Mesendoderm (in vitro differentiated cells): ENCODE data around the gene RNF138.
"Not testable (repeated sequence)": the region's sequence is repeated elsewhere in the genome, so short reads cannot be mapped to it uniquely, and the experiment has no call there.

ENCODE experiments used
- DNase-seq: peaks from one replicate; pipeline ENCODE4 v3.0.0; 2013
- H2AK5ac ChIP-seq: 2 replicates; pipeline ENCODE4 v1.6.1; 2013; ENCODE audit warnings: low read length, inconsistent platforms
- H2BK120ac ChIP-seq: 2 replicates; pipeline ENCODE4 v1.6.1; 2013; ENCODE audit warnings: low read depth, mild to moderate bottlenecking, low read length, moderate library complexity, mixed read lengths
- H2BK15ac ChIP-seq: replicated peaks from 2 replicates; pipeline ENCODE4 v1.6.1; 2013; ENCODE audit warnings: low read depth, mild to moderate bottlenecking, moderate library complexity
- H2BK5ac ChIP-seq: 2 replicates; pipeline ENCODE4 v1.6.1; 2013; ENCODE audit warnings: low read length, inconsistent platforms
- H3K18ac ChIP-seq: 2 replicates; pipeline ENCODE4 v1.6.1; 2013; ENCODE audit warnings: mild to moderate bottlenecking, low read length, mixed read lengths
- H3K23ac ChIP-seq: one replicate; pipeline ENCODE4 v1.6.1; 2013; ENCODE audit warnings: low read length
- H3K27ac ChIP-seq: 2 replicates; pipeline ENCODE4 v1.5.1; 2013; ENCODE audit warnings: low read depth, mild to moderate bottlenecking, inconsistent platforms, low read length, moderate library complexity
- H3K27me3 ChIP-seq: 2 replicates; pipeline ENCODE4 v1.6.1; 2013; ENCODE audit warnings: low read length, control low read depth, mild to moderate bottlenecking, inconsistent platforms; ENCODE audit not compliant: insufficient read depth, poor library complexity
- H3K36me3 ChIP-seq: 2 replicates; pipeline ENCODE4 v1.6.1; 2013; ENCODE audit warnings: low read length, inconsistent platforms; ENCODE audit not compliant: control insufficient read depth, insufficient read depth
- H3K4ac ChIP-seq: one replicate; pipeline ENCODE4 v1.6.1; 2013; ENCODE audit warnings: low read depth, mild to moderate bottlenecking, low read length, moderate library complexity
- H3K4me1 ChIP-seq: 2 replicates; pipeline ENCODE4 v1.6.1; 2013; ENCODE audit warnings: low read depth, low read length, inconsistent platforms; ENCODE audit not compliant: control insufficient read depth
- H3K4me2 ChIP-seq: 2 replicates; pipeline ENCODE4 v1.6.1; 2013; ENCODE audit warnings: low read length
- H3K4me3 ChIP-seq: 2 replicates; pipeline ENCODE4 v1.5.1; 2013; ENCODE audit warnings: mild to moderate bottlenecking, low read length
- H3K56ac ChIP-seq: one replicate; pipeline ENCODE4 v1.6.1; 2013; ENCODE audit warnings: low read length
- H3K79me1 ChIP-seq: 2 replicates; pipeline ENCODE4 v1.6.1; 2013; ENCODE audit warnings: low read length, inconsistent platforms
- H3K79me2 ChIP-seq: 2 replicates; pipeline ENCODE4 v1.6.1; 2013; ENCODE audit warnings: mild to moderate bottlenecking, low read length; ENCODE audit not compliant: control insufficient read depth, insufficient read depth
- H3K9ac ChIP-seq: 2 replicates; pipeline ENCODE4 v1.6.1; 2013; ENCODE audit warnings: low read length, inconsistent platforms
- H4K5ac ChIP-seq: one replicate; pipeline ENCODE4 v1.6.1; 2013; ENCODE audit warnings: low read length
- H4K8ac ChIP-seq: one replicate; pipeline ENCODE4 v1.6.1; 2013; ENCODE audit warnings: low read depth, mild to moderate bottlenecking, control low read depth, low read length, moderate library complexity
- WGBS: extraction: QIAGEN DNeasy Blood & Tissue Kit; methylation state at CpG from one replicate; pipeline ENCODE4 v1.1.7; 2013; ENCODE audit warnings: low lambda C conversion rate, missing lambda C conversion rate; ENCODE audit not compliant: insufficient coverage; ENCODE audit errors: extremely low coverage; 5-methylcytosine and 5-hydroxymethylcytosine counted together

RNF138 gene

GRCh38 chr18:32173654-32174053 lies 82.0 kb downstream of the RNF138 start:
- no peak overlapping the region for H3K4ac ChIP-seq
- H3K79me1 ChIP-seq = no peaks in the 10 kb centered on the region
- no peaks in the 10 kb centered on the region for H3K4me1 ChIP-seq
- no peak overlapping the region for H2AK5ac ChIP-seq
- H3K4me3 ChIP-seq = no peak overlapping the region
- no peak overlapping the region for H3K4me2 ChIP-seq
- H3K56ac ChIP-seq = no peak overlapping the region
- no peak overlapping the region for H3K18ac ChIP-seq
- no peaks in the 10 kb centered on the region for H3K27me3 ChIP-seq
- no peak overlapping the region for H3K27ac ChIP-seq
- no peaks in the 10 kb centered on the region for H3K36me3 ChIP-seq
- H3K79me2 ChIP-seq = no peaks in the 10 kb centered on the region
- no peak overlapping the region for H2BK5ac ChIP-seq
- no peak overlapping the region for H4K5ac ChIP-seq
- no peak overlapping the region for H4K8ac ChIP-seq
- no CpG with 5 or more reads among the region's 3 CpGs for WGBS
- no peak for DNase-seq
- H3K23ac ChIP-seq = no peak overlapping the region
- H3K9ac ChIP-seq = no peak overlapping the region
- no peak overlapping the region for H2BK15ac ChIP-seq
- H2BK120ac ChIP-seq = no peak overlapping the region

- WGBS = no CpG with 5 or more reads among the region's 7 CpGs
- no peaks in the 10 kb centered on the region for H3K79me2 ChIP-seq
- H2BK5ac ChIP-seq = no peak overlapping the region
- H3K56ac ChIP-seq = no peak overlapping the region
- H3K36me3 ChIP-seq = no peaks in the 10 kb centered on the region
- H2AK5ac ChIP-seq = no peak overlapping the region
- no peaks in the 10 kb centered on the region for H3K79me1 ChIP-seq
- no peak overlapping the region for H4K5ac ChIP-seq
- H3K27ac ChIP-seq = no peak overlapping the region
- H2BK15ac ChIP-seq = no peak overlapping the region
- H3K4ac ChIP-seq = no peak overlapping the region
- H3K4me3 ChIP-seq = no peak overlapping the region
- H3K18ac ChIP-seq = no peak overlapping the region
- H3K23ac ChIP-seq = no peak overlapping the region
- no peak overlapping the region for H4K8ac ChIP-seq
- H3K9ac ChIP-seq = no peak overlapping the region
- no peak overlapping the region for H2BK120ac ChIP-seq
- H3K27me3 ChIP-seq = no peaks in the 10 kb centered on the region
- no peak overlapping the region for H3K4me2 ChIP-seq
- H3K4me1 ChIP-seq = no peaks in the 10 kb centered on the region
- peak; percentile 2 for DNase-seq
These were observed 83.0 kb downstream of the RNF138 start for GRCh38 chr18:32174719-32175118.

- Histone ChIP-seq H3K4ac (no peak overlapping the region), H3K36me3 (no peaks in the 10 kb centered on the region), H2BK5ac (no peak overlapping the region), H3K4me3 (no peak overlapping the region), H3K79me2 (no peaks in the 10 kb centered on the region), H3K4me2 (no peak overlapping the region), H3K27ac (no peak overlapping the region), H3K9ac (no peak overlapping the region), H4K8ac (no peak overlapping the region), H3K23ac (no peak overlapping the region), H2AK5ac (no peak overlapping the region), H2BK120ac (no peak overlapping the region), H3K4me1 (no peaks in the 10 kb centered on the region), H3K56ac (no peak overlapping the region), H4K5ac (no peak overlapping the region), H3K18ac (no peak overlapping the region), H3K79me1 (no peaks in the 10 kb centered on the region), H3K27me3 (no peaks in the 10 kb centered on the region), H2BK15ac (no peak overlapping the region)
- DNase-seq = no peak
- no CpG with 5 or more reads among the region's 1 CpG for WGBS
These were observed 83.6 kb downstream of the RNF138 start for GRCh38 chr18:32175265-32175664.

GRCh38 chr18:32176745-32177144 lies 85.1 kb downstream of the RNF138 start:
- H2BK15ac ChIP-seq, H2AK5ac ChIP-seq, H3K27ac ChIP-seq, H3K36me3 ChIP-seq, DNase-seq, H3K4me1 ChIP-seq, H2BK120ac ChIP-seq, H4K5ac ChIP-seq, H3K4me3 ChIP-seq, H3K56ac ChIP-seq, H3K9ac ChIP-seq, H2BK5ac ChIP-seq, H3K18ac ChIP-seq, H4K8ac ChIP-seq, H3K23ac ChIP-seq, H3K79me1 ChIP-seq, H3K27me3 ChIP-seq, H3K79me2 ChIP-seq, H3K4ac ChIP-seq, H3K4me2 ChIP-seq: not testable (repeated sequence)
- WGBS = no CpG with 5 or more reads among the region's 1 CpG

- Histone ChIP-seq H3K4me3 (no peak overlapping the region), H3K27ac (no peak overlapping the region), H3K23ac (no peak overlapping the region), H3K4ac (no peak overlapping the region), H3K4me1 (no peaks in the 10 kb centered on the region), H3K79me2 (no peaks in the 10 kb centered on the region), H4K8ac (no peak overlapping the region), H3K4me2 (no peak overlapping the region), H3K18ac (no peak overlapping the region), H2BK5ac (no peak overlapping the region), H3K79me1 (no peaks in the 10 kb centered on the region), H3K9ac (no peak overlapping the region), H3K27me3 (no peaks in the 10 kb centered on the region), H3K56ac (no peak overlapping the region), H3K36me3 (no peaks in the 10 kb centered on the region), H2BK15ac (no peak overlapping the region), H2AK5ac (no peak overlapping the region), H2BK120ac (no peak overlapping the region), H4K5ac (no peak overlapping the region)
- no CpG with 5 or more reads among the region's 3 CpGs for WGBS
- DNase-seq = no peak
These were observed 85.9 kb downstream of the RNF138 start for GRCh38 chr18:32177530-32177929.
